SJCRH30 (cell line): ENCODE data around the gene ASPA. TPM values are rescaled to one million over a fixed set of nuclear protein-coding genes. Genes with fewer than 3 reads are reported as not detected.

Source experiments
- DNase-seq, 2 experiments: peaks; one replicate each; pipeline ENCODE4 v3.0.0-alpha.2; 2015 to 2020
- H3K27ac ChIP-seq: fragments of 250-450 bp; sonication (Bioruptor Pico); 2 replicates; pipeline ENCODE4 v1.5.1; 2020; ENCODE audit warnings: mild to moderate bottlenecking, moderate library complexity
- H3K27me3 ChIP-seq: fragments of 250-450 bp; sonication (Bioruptor Pico); 2 replicates; pipeline ENCODE4 v1.5.1; 2020; ENCODE audit warnings: mild to moderate bottlenecking, moderate library complexity
- H3K36me3 ChIP-seq: fragments of 250-450 bp; sonication (Bioruptor Pico); 2 replicates; pipeline ENCODE4 v1.5.1; 2020; ENCODE audit warnings: mild to moderate bottlenecking, moderate library complexity
- H3K4me1 ChIP-seq: fragments of 250-450 bp; sonication (Bioruptor Pico); 2 replicates; pipeline ENCODE4 v1.5.1; 2020; ENCODE audit warnings: mild to moderate bottlenecking, moderate library complexity
- H3K4me3 ChIP-seq: fragments of 250-450 bp; sonication (Bioruptor Pico); 2 replicates; pipeline ENCODE4 v1.5.1; 2020; ENCODE audit warnings: mild to moderate bottlenecking, moderate library complexity
- H3K9me3 ChIP-seq: fragments of 250-450 bp; sonication (Bioruptor Pico); replicated peaks from 2 replicates; pipeline ENCODE4 v1.5.1; 2020; ENCODE audit warnings: mild to moderate bottlenecking, moderate library complexity
- total RNA-seq: library from RNA; depleted of rRNA; stranded (reverse); fragments of >200 nt; shearing (Covaris generic); gene quantifications from 2 replicates; pipeline ENCODE4 v1.2.3, GENCODE V29; 2014

The ASPA gene
- total RNA-seq, 1 experiment from 2014 or later = 0.02 TPM

DNA sequence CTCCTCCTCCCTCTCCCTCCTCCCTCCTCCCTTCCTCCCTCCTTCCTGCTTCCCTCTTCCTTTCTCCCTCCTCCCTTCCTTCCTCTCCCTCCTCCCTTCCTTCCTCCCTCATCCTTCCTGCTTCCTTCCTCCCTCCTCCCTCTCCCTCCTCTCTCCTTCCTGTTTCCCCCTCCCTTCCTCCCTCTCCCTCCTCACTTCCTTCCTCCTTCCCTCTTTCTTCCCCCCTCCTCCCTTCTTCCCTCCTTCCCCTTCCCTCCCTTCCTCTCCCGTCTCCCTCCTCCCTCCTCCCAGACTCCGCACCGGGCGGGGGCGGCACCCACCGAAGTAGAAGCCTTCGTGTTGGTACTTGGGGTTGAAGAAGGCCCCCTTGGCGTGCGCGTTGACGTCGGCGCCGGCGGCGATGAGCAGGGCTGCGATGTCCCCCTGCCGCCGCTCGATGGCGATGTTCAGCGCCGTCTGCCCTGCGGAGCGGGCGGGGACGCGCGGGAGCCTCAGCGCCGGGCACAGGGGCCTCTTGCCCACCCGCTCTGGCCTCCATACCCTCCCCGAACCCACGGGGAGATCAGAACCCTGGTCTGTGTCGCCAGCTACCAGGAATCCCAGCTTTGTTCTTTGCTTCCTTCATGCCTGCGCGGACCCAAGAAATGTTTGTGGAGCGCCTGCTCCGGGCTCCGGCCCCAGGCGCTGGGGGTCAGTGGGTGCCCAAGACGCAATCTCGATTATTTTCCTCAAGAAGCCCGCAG, 59.6 kb downstream of the ASPA start:
- Histone ChIP-seq H3K4me1 (no peaks in the 10 kb centered on the region), H3K36me3 (no peaks in the 10 kb centered on the region), H3K4me3 (no peak overlapping the region), H3K27ac (no peak overlapping the region), H3K27me3 (no peaks in the 10 kb centered on the region), H3K9me3 (no peaks in the 10 kb centered on the region)
- DNase-seq = no peak

DNA sequence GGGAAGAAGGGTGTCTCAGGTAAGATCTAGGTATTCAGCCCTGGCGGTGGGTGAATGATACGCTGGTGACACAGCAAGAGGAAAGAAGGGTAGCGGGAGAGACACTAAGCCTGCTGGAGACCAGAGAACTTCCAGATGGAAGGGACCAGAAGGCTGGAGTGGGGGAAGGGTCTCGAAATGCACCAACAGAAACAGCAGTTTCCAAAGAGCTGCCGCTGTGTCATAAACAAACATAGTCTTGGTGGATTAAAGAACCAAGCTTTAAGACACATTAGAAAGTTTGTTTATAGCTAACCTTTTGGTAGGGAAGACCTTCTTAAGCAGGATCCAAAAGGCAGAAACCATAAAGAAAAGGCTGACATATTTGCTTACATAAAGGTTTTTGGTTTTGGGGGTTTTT, 60.9 kb downstream of the ASPA start:
- no peak for DNase-seq
- no peak overlapping the region for H3K4me3 ChIP-seq
- no peaks in the 10 kb centered on the region for H3K9me3 ChIP-seq
- H3K36me3 ChIP-seq = no peaks in the 10 kb centered on the region
- H3K27me3 ChIP-seq = no peaks in the 10 kb centered on the region
- H3K27ac ChIP-seq = no peak overlapping the region
- no peaks in the 10 kb centered on the region for H3K4me1 ChIP-seq

DNA sequence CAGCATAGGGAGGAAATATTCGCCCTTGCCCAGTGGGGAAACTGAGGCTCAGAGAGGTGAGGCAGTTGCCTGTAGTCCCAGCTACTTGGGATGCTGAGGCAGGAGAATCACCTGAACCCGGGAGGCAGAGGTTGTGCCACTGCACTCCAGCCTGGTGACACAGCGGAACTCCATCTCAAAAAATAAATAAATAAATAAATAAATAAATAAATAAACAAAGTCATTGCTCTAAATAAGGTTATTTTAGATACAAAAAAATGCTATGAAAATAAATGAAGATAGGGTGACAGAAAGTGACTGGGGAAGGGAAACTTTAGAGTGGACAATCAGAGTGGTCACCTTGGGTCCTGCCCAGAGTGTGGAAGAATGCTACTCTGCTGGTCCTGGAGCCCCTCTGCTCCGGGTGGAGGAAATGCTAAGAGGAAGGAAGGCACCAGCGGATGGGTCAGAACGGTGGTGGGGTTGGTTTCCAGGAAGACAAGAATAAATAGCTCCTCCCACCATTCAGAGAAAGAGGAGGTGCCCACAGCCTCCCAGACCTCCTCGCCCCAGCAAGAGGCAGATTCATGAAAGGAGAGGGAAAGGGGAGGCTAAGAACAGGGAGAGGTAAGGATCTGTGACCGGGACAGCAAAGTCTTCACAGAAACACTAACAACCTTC, 64.2 kb downstream of the ASPA start:
- no peaks in the 10 kb centered on the region for H3K27me3 ChIP-seq
- H3K4me3 ChIP-seq = no peak overlapping the region
- H3K4me1 ChIP-seq = no peaks in the 10 kb centered on the region
- no peaks in the 10 kb centered on the region for H3K36me3 ChIP-seq
- no peak overlapping the region for H3K27ac ChIP-seq
- H3K9me3 ChIP-seq = no peaks in the 10 kb centered on the region
- DNase-seq = no peak

DNA sequence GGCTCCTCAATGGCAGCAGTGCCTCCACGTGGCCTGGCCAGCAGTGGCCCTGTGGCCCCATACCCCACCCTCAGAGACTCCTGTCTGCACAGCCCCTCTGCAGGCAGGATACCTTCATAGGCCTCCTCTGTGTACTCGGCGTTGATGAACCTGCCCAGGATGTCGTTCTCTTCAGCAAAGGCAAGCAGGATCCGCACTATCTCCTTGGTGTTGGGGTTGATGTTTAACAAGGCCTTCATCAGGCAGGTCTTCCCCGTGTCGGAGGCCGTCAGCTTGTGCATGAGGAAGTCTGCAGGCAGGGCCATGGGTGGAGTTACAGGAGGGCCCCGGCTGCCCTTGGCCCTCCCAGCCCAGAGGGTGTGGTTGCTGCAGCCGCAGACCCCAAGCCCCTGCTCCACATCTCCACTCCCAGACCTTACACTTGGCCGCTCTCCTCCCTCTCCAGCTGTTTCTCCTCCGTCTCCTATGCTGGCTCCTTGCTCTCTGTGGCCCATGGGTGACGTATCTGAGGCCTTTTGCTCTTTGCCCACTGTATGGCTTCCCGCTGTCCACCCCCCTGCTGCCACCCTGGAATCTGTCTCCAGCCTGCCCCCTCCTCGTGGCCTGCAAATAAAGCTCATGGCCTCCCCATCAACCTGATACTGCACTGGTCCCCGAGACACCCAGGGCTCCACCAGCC, 66.8 kb downstream of the ASPA start:
- H3K4me3 ChIP-seq = no peak overlapping the region
- H3K27me3 ChIP-seq = no peaks in the 10 kb centered on the region
- H3K36me3 ChIP-seq = no peaks in the 10 kb centered on the region
- no peak overlapping the region for H3K27ac ChIP-seq
- no peaks in the 10 kb centered on the region for H3K4me1 ChIP-seq
- no peak for DNase-seq
- H3K9me3 ChIP-seq = no peaks in the 10 kb centered on the region

DNA sequence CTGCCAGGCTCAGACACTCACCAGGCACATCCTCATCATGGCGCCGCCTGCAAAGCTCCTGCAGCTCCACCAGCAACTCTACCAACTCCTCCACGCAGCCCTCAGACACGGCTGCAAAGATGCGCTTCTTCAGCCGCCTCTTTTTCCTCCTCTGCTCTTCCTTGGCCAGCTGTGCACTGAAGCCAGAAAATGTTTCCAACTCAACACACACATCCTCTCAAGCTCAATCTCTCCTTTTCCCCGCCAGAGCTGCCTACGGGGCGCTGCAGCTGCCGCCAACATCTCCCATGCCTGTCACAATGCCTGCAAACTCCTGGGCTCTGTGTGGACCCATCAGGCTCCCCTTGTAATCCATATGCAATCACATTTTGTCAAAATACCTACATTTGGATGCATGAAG, 67.7 kb downstream of the ASPA start:
- no peak overlapping the region for H3K4me3 ChIP-seq
- no peak overlapping the region for H3K27ac ChIP-seq
- no peaks in the 10 kb centered on the region for H3K9me3 ChIP-seq
- no peaks in the 10 kb centered on the region for H3K4me1 ChIP-seq
- H3K27me3 ChIP-seq = no peaks in the 10 kb centered on the region
- peak in 1 of 2 experiments; percentile 20 for DNase-seq
- no peaks in the 10 kb centered on the region for H3K36me3 ChIP-seq

DNA sequence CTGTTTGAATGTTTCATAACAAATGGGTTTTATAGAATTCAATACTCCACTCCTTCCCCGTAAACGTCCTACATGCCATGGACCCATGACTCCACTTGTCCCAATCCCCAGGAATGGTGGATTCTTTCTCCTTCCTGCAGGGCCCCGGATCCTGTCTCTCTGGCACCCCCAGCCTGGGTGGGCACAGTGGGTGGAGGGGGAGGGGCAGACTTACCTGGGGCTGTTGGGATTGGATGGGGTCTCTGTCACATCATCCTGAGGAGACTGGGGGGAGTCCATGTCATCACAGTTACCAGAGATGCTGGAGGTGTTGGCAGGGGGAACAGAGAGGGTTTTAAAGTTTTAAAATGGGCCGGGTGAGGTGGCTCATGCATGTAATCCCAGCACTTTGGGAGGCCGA, 68.6 kb downstream of the ASPA start:
- Histone ChIP-seq H3K27me3 (no peaks in the 10 kb centered on the region), H3K4me1 (no peaks in the 10 kb centered on the region), H3K9me3 (no peaks in the 10 kb centered on the region), H3K4me3 (no peak overlapping the region), H3K36me3 (no peaks in the 10 kb centered on the region), H3K27ac (no peak overlapping the region)
- no peak for DNase-seq

DNA sequence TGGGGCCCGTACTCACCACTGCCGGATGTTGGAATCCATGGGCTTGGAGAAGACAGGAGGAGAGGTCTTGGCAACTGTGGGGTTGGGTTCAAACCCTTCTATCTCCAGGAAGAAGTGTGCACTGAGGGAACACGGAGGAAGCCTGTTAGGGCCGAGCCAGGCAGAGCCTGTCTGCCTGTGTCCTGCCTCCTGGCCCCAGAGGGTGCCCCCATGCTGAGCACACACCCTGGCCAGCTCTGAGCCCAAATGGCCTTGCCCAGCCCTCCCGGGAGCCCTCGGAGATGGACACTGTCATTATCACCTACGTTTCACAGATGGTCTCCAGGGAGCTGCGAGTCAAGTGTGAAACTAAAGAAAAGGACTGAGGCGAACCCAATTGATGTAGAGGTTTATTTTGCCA, 69.4 kb downstream of the ASPA start:
- Histone ChIP-seq H3K36me3 (no peaks in the 10 kb centered on the region), H3K27ac (no peak overlapping the region), H3K9me3 (no peaks in the 10 kb centered on the region), H3K4me3 (no peak overlapping the region), H3K27me3 (no peaks in the 10 kb centered on the region), H3K4me1 (no peaks in the 10 kb centered on the region)
- DNase-seq = no peak

DNA sequence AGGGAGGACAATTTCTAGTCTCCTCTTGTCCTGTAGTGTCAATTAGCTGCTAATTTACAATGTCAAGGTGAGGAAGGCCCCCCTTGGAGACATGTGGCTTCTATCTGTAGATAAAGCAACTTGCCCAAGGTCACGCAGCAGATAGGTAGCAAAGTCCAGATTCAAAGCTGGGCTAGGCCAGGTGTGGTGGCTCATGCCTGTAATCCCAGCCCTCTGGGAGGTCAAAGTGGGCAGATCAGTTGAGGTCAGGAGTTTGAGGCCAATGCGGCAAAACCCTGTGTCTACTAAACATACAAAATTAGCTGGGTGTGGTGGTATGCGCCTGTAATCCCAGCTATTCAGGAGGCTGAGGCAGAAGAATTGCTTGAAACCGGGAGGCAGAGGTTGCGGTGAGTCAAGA, 70.7 kb downstream of the ASPA start:
- H3K36me3 ChIP-seq = no peaks in the 10 kb centered on the region
- H3K4me1 ChIP-seq = no peaks in the 10 kb centered on the region
- H3K4me3 ChIP-seq = no peak overlapping the region
- no peak overlapping the region for H3K27ac ChIP-seq
- no peak for DNase-seq
- no peaks in the 10 kb centered on the region for H3K9me3 ChIP-seq
- no peaks in the 10 kb centered on the region for H3K27me3 ChIP-seq

DNA sequence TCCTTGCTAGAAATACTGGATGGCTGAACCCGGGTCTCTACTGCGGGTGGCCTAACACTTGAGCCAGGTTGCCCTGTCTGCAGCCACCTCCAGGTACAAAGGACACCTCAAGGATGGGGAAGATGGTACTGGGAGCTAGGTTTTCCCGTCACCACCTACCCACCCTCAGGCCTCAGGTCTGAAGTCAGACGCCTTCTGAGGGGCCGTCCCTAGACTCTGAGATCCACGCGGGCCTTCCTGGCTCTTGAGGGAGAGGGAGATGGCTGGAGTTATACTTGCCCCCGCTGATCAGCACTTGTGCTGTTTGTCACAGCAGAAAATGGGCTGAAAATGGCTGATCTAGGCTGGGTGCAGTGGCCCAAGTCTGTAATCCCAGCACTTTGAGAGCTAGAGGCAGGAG, 71.2 kb downstream of the ASPA start:
- H3K9me3 ChIP-seq = no peaks in the 10 kb centered on the region
- H3K36me3 ChIP-seq = no peaks in the 10 kb centered on the region
- no peak for DNase-seq
- no peaks in the 10 kb centered on the region for H3K27me3 ChIP-seq
- H3K4me3 ChIP-seq = no peak overlapping the region
- H3K4me1 ChIP-seq = no peaks in the 10 kb centered on the region
- H3K27ac ChIP-seq = no peak overlapping the region

DNA sequence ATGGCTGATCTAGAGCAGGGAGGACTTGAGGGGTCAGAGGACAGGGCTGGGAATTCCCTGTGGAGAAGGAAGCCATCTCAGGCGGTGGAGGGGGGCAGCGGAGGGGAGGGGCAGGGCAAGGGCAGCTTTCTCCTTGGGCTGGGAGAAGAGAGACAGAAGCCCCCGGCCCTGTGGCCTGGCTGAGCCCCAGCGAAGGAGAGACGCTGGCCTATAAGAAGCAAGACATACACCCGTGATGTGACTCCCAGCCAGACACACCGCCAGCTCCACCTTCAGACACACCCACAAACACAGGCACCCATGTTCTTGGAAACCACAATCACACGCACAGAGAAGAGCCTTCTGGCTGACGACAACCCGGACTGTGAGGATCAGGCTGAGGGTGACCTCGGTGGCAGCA, 71.8 kb downstream of the ASPA start:
- Histone ChIP-seq H3K9me3 (no peaks in the 10 kb centered on the region), H3K4me3 (no peak overlapping the region), H3K4me1 (no peaks in the 10 kb centered on the region), H3K36me3 (no peaks in the 10 kb centered on the region), H3K27ac (no peak overlapping the region), H3K27me3 (no peaks in the 10 kb centered on the region)
- no peak for DNase-seq

DNA sequence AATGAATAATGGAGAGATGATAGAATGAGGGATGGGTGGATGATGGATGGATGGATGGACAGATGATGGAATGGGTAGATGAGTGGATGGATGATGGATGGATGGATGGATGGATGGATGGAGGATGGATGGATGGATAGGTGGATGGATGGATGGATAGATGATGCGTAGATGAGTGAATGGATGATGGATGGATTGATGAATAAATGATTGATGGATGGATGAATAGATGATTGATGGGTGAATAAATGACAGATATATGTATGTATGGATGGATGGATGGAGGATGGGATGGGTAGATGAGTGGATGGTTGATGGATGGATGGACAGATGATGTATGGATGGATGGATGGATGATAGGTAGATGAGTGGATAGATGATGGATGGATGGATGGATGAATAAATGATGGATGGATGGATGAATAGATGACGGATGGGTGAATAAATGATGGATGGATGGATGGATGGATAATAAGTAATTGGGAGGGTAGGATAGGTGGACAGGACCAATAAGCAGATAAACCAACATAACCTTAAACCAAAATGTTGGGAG, 73.9 kb downstream of the ASPA start:
- Histone ChIP-seq H3K4me1 (no peaks in the 10 kb centered on the region), H3K4me3 (no peak overlapping the region), H3K27me3 (no peaks in the 10 kb centered on the region), H3K9me3 (no peaks in the 10 kb centered on the region), H3K27ac (no peak overlapping the region), H3K36me3 (no peaks in the 10 kb centered on the region)
- DNase-seq = no peak

DNA sequence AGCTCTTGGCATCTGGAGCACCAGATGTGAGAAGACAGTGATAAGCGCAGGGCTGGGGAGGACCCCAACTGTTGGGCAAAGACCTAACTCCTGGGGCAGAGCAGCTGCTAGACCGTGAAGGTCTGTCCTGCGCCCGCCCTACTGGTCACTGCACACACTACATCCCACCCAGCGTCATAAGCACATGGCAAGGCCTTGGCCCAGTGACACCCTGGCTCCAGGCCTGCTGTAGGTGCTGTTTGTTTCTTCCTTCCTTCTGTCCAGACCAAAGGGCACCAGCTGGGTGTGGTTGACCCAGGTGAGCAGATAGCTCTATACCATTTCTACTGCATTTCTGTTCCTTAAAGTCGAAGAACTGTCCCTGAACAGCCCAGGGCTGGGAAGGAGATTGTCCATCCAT, 75.4 kb downstream of the ASPA start:
- Histone ChIP-seq H3K9me3 (no peaks in the 10 kb centered on the region), H3K36me3 (no peaks in the 10 kb centered on the region), H3K27ac (no peak overlapping the region), H3K4me3 (no peak overlapping the region), H3K4me1 (no peaks in the 10 kb centered on the region), H3K27me3 (no peaks in the 10 kb centered on the region)
- no peak for DNase-seq

DNA sequence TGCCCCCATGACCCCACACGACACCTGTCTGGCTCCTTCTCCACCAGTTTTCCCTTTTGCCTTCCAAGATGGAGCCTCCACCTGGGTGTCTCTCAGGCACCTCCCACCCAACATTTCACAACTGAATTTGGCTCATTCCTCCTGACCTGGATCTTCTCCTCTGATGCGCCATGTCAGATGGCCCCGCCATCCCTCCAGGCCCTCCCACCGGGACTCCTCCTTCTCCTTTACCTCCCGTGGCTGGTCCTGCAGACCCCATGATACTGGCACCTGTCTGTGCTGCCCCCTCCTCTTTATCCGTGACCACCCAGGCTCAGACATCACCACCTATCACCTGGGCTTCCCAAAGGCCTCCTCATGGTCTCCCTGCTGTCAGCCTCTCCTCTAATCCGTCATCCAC, 77.1 kb downstream of the ASPA start:
- DNase-seq = no peak
- H3K9me3 ChIP-seq = no peaks in the 10 kb centered on the region
- no peaks in the 10 kb centered on the region for H3K27me3 ChIP-seq
- H3K4me1 ChIP-seq = peaks cover 8% of the 10 kb centered on the region
- no peak overlapping the region for H3K4me3 ChIP-seq
- no peaks in the 10 kb centered on the region for H3K36me3 ChIP-seq
- H3K27ac ChIP-seq = no peak overlapping the region
